Activated CD8-positive, alpha-beta memory T cell treated with anti-CD3 and anti-CD28 coated beads, Interleukin-2, amount 50 U/mL, for 1 hour (primary cell): ENCODE data around the gene FOXO1.

Experiments
- DNase-seq: peaks from one replicate; pipeline ENCODE4 v3.0.0-alpha.2; 2020; ENCODE audit errors: extremely low read depth

FOXO1 gene

DNA sequence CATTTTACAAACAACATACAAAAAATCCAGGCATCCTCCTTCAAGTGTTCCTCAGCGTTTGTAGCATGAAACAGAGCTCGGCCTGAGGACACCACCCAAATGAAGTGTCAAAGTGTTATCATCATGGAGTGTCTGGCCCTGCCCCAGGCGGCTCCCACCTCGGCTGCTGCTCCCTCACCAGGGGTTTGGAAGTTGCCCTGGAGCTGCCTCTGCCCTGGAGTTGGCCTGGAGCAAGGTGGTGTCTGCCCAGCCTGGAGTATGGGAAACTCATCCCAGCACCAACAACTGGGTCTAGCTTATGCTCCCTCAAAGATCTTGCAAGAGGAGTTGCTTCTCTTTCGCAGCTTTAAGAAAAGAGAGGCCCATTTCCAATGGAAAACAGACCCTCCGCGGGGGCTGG is 120.4 kb downstream of the FOXO1 start:
- DNase-seq: no peak

DNA sequence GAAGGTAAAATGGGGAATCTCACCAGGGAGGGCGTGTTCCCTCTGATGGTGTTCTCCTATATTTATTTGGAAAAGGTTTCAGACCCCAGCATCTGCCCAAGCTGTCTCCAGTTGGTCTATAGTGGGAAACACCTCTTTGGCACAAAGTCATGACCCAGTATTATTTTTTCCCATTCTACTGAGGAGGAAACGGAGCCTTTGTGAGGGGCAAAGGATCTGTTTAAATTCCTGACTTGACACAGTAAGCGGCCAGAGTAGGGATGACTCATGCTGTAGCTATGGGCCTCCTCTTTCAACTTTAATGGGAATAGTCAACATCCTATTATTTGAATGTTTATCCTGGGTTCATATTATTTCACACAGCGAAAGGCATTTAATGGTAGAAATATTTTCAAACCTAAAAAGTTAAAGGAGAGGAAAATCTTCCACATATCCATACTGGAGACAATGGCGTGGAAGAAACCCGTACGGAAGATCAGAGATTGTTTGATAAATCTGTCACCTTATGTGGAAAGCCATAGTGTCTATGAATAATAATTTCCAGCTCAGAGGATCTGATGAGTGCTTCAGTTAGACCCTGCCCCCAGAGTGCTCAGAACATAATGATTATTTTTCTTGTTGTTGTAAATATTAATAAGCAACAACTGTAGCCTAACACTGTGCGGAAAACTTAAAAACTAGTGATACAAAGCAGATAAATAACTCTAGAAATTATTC is 126.0 kb downstream of the FOXO1 start:
- DNase-seq: no peak

DNA sequence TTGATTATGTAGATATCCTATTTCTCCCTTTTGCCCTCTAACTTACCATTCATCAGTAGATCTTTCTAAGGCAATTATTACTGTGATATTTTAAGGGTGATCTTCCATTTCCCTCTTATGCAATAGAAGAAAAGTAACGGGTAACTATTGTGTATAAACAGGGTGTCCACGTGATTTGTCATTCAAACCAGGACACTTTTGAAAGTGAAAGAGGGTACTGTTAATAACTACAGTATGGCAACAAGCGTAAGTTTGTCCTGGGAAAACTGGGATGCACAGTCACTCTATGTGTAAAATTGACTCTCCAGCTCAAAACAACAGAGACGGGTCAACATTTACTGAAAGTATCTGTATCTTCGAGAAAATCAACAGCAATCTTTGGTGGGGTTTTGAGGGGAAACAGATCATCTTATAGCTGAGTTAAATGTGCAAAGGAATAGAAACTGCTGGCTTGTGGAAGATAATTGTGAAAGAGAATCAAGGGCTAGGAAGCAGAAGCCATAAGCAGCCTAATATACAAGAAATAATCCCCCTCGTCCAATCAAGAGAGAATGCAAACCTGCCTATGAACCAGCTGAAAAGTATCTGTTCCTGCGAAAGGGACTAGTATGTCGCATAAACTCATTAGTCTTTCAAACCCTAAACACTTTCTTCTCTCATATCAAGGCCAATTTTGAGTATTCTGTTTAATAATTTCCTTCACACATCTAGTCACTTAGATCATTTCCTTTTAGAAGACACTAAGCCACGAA is 126.7 kb downstream of the FOXO1 start:
- DNase-seq: no peak

DNA sequence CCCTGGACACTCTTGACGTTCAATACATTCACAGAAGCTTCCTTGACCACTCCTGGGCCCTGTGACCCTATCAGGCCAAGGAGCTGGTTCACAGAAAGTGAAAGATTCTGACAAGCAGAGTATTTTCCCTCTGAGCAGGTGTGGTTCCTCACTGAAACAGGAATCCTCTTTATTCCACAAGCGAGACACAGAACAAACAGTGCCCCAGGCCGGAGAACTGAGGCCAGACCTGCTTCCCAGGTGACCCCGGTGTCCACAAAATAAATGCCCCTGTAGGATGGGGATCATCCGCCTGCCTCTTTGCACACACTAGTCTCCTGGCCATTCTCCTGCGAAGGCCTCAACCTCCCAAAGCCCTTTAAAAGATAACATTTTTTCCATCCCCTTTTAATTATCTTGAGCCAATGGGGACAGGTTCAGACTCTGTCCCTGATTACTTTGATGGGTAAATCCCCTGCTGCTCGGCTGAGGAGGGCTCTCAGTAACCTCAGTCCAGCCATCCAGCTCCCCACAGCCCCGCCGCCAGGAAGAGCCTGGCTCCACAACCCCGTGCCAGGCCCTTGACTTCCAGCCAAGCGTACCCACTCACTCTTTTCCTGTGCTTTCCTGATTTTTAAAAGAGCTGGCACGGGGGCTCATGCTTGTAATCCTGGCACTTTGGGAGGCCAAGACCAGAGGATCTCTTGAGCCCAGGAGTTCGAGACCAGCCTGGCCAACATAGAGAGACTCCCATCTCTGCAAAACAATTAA is 129.1 kb downstream of the FOXO1 start:
- no peak for DNase-seq

DNA sequence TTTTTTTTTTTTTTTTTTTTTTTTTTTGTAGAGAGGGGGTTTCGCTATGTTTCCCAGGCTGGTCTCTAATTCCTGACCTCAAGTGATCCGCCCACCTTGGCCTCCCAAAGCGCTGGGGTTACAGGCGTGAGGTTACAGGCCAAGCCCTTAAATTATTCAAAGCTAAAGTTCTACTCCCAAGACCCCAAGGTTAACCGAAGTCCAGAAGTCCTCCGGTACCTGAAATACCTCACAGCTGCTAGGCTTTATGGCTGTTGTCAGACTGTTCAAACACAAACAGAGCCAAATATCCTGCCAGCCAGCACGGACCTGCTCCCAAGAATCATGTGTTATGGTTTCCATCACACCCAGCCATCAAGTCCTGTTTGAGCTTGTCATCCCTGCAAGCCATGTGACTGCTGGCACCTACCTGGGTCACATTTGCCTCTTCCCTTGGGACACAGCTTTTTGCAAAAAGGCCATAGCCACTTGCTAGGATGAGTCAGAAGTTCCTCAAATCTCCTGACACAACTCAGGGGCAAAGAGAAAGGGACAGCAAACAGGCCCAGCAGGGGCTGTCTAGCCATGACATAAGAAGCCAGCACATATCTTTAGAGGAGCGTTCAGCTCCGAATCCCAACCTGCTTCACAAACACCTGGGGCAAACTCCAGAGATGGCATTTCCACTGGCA is 129.9 kb downstream of the FOXO1 start:
- no peak for DNase-seq

DNA sequence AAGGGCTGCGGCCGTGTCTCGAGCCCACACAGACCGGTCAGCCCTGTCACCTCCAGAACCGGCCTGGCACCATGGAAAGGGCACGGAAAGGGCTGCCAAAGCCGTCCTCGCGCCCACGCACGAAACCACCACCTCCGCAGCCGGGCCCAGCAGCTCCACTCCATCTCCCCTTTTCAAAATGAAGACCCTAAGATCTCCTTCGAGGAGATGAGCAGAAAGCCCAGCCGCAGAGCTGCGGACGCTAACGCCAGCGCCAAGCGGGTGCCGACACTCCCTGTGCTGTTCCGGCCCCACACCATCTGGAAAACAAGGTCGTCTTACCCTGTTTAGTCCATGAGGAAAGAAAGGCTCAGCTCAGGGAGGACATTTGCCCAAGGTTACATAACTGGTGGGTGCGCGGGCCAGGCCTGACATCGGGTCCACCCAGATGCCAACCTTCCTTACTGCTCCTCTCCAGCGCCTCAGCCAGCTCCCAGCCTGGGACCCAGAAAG is 131.1 kb downstream of the FOXO1 start:
- DNase-seq: no peak

DNA sequence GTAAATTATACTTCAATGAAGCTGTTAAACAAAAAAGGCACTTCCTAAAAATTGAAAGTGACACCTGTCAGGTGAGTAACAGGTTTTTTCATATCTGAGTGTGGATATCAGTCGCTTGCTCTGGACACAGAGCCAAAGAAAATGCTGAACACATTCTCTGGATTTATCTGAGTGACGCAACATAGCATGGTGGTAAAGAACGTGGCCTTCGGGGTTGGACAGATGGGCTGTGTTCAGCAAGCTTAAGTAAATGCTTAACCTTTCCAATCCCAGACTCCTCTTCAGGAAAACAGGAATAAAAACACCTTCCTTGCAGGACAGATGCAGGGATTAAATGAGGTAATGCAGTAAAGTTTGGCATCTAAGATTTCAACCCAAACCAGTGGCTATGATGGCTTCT is 132.0 kb downstream of the FOXO1 start:
- DNase-seq: no peak

DNA sequence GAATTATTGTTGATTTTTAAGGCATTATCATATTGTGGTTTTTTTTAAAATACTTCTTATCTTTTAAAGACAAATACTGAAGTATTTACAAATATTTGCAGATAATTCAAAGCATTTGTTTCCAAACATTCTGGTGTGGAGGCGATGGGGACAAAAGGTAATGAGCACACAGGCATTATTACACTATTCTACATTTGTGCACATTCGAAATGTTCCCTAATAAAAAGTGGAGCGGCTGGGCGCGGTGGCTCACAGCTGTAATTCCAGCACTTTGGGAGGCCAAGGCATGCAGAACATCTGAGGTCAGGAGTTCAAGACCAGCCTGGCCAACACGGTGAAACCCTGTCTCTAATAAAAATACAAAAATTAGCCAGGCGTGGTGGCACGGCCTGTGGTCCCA is 133.4 kb downstream of the FOXO1 start:
- no peak for DNase-seq

DNA sequence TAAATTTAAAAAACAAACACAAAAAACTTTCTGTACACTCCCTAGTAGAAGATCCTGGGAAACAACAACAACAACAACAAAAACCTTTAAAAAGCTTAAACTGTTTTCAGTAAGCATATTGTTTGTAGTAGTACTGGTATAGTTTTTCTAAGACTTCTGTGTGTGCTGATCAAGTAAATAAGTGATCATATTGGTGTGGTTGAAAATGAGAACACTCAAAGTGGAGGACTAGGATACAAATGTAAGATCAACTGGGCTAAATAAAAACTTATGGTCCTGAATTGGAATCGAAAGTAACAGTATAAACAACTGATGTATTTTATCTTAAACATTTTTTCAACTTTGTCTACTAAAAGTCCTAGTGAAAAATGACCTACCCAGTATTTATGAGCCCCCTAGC is 135.5 kb downstream of the FOXO1 start:
- no peak for DNase-seq

DNA sequence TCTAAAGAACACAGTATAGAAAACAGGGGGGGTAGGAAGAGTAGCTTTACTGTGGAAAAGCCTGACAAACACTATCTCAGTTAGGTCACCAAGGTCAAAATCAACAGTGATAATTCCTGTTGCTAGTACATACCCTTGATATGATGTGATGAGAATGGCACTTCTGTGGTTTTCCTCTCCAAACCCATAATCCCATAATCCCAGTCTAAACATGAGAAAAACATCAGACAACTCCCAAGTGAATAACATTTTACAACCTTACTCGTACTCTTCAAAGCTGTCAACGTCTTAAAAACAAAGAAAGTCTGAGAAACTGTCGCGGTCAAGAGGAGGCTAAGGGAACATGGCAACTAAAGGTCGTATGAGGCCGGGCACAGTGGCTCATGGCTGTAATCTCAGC is 137.6 kb downstream of the FOXO1 start:
- DNase-seq: no peak

DNA sequence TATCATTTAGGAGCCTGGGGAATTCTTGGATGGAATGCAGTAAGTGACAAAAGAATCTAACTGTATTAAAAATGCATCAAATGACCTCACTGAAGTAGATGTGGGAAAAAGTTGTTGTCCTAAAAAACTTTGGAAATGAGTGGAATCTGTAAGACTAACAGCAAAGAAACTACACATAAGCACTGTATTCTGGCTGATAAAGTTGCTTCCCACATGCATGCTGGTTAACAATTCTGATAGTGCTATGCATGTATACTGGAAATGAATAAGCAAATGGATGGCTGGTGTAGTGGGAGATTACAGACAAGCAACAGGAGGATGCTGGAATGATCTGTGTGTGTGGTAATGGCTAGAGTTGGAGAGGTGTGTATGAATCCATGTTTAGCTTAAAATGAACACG is 138.5 kb downstream of the FOXO1 start:
- DNase-seq: no peak

DNA sequence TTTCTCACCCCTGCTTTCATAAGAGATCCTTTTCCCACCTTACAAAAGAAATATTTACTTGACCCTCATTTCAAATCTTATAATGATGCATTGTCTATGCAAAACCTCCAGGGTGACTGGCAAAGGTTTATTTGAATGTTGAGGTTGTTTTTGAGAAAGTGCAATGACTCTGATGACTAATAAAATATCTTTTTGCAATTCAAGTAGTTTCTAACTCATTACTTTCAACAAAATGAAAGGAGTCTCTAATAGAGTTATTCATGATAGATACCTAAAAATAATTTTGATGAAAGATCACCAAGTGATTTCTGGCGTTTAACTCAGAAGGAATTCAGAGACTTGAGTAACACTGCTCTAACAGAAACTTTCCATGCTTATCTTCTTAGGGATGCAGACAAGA is 144.2 kb downstream of the FOXO1 start:
- no peak for DNase-seq

DNA sequence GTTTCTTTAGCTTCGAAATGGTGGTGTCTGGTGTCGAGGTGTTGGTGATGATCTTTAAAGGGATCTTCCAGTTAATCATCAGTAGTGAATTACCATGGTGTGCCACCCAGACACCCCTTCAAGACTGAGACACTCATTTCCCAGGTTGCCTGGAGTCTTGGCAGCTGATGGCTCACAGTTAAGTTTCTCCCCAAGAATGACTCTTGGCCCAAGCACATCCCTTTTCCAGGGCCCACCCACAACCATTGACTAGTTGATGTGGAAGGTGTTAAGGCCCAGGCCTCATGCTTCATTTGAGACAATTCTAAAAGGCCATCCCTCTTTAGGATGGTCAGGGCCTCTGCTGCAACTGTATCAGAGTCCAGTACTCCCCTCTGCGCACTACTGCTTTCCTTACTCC is 145.5 kb downstream of the FOXO1 start:
- no peak for DNase-seq

DNA sequence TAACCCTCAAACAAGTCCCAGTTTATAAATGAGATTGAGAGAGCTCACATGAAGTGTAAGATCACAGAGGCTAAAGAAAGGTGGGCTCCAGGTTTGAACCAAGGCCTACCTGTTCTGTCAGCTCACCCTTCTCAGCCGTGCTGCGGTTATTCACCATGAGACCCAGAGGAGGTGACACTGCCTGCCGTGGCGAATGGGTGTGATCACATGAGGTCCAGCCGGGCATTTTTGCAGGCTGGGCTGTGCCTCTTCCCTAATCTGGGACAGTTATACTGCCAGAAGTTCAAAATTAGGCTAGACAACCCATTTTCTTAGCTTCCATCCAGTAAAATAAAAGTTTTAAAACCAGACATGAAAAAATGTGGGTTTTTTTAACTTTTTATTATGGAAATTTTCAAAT is 146.8 kb downstream of the FOXO1 start:
- DNase-seq: no peak

DNA sequence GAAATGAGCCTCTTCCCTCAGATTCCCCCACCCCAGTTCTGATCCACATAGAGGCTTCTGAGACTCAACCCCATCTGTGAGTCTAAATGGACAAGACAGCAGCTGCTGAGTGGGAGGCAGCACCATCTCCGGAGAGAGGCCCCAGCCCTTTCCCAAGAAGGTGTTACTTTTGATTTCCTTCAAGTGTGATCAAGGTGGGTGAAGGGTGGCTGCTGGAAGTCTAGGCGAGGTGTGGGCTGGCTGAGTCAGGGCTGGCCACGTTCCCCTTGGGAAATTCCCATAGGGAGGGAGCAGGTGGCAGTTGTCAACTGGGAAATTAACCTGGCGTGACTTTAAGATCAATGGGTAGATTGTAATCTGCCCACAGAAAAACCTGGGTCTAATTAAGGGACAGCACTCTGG is 148.0 kb downstream of the FOXO1 start:
- no peak for DNase-seq

DNA sequence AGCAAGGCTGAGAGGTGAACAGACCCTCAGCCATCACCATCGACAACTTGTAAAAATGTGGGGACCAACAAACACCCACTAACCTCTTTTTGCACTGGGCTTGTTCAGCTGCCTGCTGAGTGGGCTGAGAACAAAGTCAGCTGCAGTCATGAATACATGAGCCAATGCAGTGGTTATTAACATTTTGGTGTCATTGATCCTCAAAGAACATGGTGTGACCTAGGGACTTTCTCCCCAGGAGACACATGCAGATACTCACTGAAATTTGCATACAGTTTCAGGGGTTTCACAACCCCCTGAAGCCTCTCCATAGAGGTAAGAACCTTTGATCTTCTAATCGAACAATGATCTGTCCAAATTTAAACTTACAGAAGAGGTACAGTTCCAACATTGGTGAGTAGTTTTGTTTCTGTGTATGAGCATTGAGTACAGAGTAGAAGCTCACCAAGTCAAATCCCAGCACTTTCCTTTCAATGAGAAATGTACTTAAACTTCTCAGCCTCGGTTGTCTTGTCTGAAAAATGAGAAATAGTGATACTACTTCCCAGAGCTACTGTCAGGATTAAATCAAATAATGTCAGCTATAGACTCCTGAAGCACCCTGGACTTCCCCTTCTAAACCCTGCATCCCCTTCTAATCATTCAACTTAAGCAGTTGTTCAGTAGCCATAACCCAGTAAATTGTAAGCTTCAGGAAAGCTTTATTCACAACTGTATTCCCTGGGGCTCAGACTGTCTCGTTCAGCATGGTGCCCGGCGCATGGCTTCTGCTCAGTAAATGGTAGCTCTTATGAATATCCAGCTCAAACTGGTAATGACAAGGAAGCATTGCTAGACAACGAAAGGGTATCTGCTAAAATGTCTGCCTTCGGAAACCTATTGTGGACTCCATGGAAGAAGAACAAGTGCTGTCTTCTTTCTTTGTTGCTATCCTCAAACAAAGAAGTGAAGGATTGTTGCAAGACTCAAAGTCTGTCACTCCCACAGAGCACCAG is 148.7 kb downstream of the FOXO1 start:
- DNase-seq: no peak

DNA sequence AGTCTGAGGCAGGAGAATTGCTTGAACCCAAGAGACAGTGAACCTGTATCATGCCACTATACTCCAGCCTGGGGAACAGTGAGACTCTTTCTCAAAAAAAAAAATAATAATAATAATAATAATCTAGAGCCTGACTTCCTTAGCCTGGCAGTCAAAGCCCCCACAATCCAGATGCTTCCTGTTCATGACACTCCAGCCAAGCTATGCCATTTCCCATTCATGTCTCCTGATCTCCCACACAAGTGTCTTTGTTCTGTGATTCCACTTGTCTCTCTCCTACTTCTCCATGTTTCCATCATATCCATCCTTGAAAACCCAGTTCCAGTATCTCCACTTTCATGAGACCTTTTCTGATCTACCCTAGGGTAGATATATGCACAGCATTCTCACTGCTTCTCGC is 150.7 kb downstream of the FOXO1 start:
- DNase-seq: no peak

DNA sequence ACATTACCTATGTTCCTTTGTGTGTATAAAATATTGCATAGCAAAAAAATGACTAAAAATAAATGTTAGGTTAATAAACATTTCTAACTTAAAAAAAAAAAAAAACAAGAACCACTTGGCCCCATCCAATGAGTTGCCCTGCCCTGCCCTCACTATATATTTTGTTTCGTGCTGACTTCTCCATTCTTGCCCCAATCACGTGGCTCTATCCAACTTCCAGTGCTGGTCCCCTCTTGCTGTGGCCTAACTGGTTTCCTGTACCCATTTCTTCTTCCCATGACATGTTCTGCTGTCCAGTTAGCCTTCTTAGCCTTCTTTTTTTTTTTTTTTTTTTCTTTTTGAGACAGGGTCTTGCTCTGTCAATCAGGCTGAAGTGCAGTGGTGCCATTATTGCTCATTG is 151.6 kb downstream of the FOXO1 start:
- DNase-seq: no peak

DNA sequence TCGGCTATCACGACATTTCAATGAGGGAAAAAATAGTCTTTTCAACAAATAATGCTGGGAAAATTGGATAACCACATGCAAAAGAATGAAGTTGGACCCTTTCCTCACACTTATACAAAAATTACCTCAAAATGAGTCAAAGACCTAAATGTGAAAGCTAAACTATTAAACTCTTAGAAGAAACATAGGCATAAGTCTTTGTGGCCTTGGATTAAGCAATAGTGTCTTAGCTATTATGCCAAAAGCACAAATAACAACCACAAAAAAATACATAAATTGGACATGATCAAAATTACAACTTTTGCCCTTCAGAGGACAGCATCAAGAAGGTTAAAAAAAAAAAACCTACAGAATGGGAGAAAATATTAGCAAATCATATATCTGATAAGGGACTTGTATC is 156.6 kb downstream of the FOXO1 start:
- DNase-seq: no peak

DNA sequence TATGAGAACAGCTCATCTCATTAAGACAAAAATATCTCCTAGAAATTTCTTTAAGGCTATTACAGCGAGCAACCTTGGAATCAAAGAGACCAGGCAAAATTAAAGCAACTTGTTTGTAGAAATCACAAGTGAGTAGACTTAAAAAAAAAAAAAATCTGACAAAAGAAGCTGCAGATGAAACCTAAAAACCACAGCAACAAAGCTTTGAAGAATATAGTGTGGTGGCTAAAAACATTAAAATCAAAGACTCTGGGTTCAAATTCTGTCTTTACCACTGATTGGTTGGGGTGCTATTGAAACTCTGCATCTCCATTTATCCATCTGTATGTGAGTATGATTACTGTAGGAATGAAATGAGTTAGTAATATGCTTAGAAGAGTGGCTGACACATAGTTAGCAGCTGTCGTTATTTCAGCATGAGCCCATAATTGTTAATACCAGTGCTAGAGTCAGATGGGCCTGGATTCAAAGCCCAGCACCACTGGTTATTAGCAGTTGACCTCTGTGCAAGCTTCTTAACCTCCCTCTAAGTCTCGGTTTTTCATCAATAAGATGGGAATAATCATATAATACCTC is 157.6 kb downstream of the FOXO1 start:
- DNase-seq: no peak

DNA sequence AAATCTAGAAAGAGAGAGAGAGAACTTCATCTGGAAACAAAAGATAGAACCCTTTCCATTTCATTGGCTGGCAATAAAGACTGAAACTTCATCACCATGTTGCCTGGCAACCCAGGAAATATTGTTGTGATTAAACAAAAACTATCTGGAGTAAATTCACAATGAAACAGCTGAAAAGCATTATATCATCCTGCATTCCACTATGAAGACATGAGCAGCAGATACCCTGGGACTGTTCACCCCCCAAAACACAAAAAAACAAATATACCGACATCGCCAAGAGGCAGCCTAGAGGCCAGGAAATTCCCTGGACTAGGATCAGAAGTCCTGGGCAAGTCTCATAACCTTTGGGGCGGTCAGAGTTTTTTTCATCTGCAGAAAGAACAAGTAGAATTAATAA is 158.3 kb downstream of the FOXO1 start:
- DNase-seq: no peak
